Activated CD4-positive, alpha-beta T cell treated with anti-CD3 and anti-CD28 coated beads for 24 hours (primary cell): Measurements from ENCODE around the gene REG4.
"Not testable (repeated sequence)": the region's sequence is repeated elsewhere in the genome, so short reads cannot be mapped to it uniquely, and the experiment has no call there.

Source experiments
- DNase-seq, 2 donors: peaks; one replicate each; pipeline ENCODE4 v3.0.0-alpha.2; 2020; ENCODE audit warnings: low read depth in 2 of 2

REG4 gene

DNA sequence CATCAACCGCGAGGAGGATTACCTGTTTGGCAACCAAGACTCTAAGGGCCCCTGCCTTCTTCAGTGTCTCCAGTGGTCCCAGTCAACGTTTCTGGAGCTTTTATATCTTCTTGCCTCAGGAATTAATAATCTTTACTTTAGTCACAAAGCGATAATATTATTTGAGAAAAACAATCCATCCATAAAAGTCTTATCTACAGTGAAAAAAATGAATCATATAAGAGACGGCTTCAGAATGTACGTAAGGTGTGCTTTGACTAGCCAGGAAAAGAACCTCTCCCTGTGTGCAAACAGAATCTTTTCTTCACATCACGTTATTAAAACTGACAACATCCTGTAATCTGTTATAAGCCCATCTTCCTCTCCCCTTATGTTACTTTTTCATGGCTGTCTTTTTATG lies at the start of gene REG4:
TSS of gene REG4 (minus strand) at position 74 of the 400 bp plus-strand sequence. CDS start 2,691 bp downstream, outside the sequence.
- no peak for DNase-seq

- DNase-seq: no peak
Observed at GRCh38 chr1:119859647-119860046, 48.4 kb upstream of the REG4 start.

GRCh38 chr1:119858556-119859214 lies 47.4 kb upstream of the REG4 start:
- not testable (repeated sequence) for DNase-seq

GRCh38 chr1:119858126-119858525 lies 46.9 kb upstream of the REG4 start:
- DNase-seq: no peak

DNA sequence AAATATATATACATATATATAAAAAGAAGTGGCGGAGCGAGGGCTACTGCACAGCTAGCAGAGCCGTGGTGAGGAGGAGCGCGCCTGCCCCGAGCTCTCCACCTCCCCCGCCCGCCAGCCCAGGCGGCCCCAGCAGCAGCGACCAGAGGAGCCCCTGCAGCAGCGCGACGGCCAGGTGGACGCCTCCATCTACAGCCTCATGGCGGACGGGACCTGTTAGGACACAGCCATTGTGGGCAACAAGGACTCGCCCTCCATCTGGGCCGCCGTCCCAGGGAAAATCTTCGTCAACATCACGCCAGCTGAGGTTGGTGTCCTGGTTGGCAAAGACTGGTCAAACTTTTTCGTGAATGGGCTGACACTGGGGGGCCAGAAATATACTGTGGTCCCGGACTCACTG lies 41.9 kb upstream of the REG4 start:
- DNase-seq: no peak

DNA sequence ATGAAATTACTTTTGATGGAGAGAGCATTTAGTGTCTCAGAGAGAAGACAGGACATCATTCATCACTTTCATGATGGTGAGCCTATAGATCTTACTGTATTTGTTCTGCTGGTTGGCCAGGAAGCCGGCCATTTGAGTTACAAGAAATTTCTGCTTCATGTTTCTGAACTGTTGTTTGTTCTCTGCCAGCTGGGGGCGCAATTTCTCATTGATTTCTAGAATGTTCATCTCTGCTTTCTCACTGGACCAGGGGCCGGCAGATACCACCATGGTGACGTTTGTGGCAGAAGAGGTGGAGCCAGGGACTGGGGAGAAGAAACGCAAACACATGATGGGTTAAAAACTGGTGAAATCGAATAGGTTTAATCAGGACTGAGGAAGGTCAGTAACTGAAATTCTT lies 32.9 kb upstream of the REG4 start:
- DNase-seq: not testable (repeated sequence)

DNA sequence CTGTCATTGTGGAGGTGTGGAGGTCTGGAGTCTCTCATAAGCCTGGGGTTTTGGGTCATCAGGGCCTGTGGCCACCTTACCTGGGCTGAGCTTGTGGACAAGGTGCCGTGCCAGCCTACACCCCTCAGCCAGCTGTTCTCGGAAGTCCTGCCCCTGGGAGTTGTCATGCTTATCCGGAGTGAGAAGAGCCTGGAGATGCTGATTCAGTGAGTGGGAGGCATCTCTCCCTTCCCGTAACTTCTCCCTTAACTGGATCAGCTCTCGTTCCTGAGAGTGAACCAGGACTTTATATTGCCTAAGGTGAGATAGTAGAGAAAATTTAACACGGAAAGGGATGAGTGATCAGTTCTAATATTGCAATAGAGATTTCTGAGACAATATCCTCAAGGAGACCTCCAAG lies 30.0 kb upstream of the REG4 start:
- DNase-seq: no peak

- no peak for DNase-seq
Observed at GRCh38 chr1:119840745-119841144, 29.5 kb upstream of the REG4 start.

DNA sequence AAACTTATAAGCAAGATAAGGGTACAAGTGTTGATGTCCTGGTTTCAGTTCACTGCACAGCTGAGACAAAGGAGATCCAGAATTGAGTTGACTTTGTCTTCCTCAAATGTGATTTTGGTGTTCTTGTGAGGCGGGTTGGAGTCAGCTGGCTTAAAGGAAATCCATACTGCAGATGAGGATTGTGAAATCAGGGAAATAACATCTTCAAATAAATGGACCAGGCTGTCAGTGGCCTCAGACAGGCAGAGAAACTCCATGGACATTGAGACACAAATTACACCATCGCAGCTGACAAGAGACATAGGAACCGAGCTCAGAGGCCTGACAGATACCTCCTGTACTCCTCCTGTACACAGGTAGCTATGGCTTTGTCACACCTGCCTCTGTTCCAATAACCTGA lies 27.0 kb upstream of the REG4 start:
- no peak for DNase-seq

- no peak for DNase-seq
Observed at GRCh38 chr1:119834990-119835389, 23.7 kb upstream of the REG4 start.

DNA sequence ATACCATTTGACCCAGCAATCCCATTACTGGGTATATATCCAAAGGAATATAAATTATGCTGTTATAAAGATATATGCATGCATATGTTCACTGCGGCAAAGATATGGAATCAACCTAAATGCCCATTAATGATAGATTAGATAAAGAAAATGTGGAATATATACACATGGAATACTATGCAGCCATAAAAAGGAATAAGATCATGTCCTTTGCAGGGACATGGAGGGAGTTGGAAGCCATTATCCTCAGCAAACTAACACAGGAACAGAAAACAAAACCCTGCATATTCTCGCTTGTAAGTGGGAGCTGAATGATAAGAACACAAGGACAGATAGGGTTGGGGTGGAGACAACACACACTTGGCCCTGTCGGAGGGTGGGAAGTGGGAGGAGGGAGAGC lies 19.8 kb upstream of the REG4 start:
- no peak for DNase-seq

DNA sequence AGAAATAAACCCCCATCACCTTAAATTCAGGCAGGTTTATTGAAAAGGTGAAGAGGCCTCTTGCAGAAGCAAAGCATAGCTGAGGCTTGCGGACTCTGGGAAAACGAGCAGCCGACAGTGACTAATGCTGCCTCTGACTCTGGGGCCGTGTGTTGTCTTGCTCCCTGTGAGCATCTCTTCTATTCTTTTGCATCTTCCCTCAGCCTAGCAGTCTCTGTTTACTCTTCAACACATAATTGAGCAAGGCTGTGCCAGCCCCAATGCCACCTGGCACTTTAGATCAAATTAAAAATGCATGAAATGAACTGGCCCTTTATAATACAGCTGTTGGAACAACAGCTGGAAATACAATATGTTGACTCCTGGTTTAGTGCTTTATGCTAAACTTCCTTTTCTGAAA lies 18.4 kb upstream of the REG4 start:
- no peak for DNase-seq

- DNase-seq: not testable (repeated sequence)
Observed at GRCh38 chr1:119829006-119829405, 17.7 kb upstream of the REG4 start.

DNA sequence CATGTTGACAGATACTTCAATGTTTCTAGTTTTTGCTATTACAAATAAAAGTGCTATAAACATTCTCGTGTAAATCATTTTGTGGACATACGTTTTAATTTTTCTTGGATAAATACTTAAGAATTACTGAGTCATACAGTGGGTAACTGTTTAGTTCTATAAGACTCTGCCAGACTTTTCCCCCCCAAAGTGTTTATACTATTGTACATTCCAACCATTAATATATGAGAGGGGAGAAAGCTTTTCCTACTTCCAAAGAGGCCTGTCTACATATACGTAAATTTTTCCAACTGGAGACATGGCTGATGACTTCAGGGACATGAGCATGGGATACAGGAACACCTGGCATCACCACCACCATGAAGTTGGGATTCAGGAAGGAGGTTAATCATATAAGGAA lies 17.0 kb upstream of the REG4 start:
- no peak for DNase-seq

DNA sequence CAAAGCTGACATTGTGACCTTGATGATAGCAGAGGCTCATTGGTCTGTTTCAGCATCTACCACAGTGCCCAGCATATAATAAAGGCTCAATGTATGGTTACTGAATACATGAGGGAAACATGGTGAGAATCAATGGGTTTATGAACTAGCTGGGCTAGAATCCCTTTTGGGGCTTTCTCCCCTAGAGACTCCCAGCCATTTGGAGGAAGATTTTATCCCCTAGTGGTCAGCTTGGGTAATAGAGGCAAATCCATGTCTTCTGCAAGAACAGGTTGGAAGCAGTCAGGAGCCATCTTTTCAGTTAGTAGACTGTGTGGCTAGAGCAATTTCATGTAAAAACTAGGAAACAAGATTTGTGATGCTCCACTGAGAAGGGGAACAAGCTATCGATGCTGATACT lies 15.8 kb upstream of the REG4 start:
- DNase-seq: no peak

DNA sequence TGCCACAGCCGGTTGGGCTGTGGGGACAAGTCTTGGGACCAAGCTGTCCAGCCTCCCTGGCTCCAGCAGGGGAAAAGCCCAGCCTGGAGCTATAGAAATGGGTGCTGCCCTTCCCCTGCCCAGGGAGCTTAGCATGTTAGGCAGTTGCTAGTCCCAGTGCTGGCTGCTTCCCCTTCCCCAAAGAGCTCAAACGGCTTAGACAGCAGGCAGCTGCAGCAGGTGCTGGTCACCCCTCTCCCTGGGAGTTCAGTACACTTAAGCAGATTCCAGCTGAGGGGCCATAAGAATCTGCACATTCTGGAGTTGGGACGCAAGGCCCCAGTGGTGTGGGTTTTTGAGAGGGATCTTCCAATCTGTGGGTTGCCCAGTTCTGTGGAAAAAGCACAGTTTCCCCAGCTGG lies 11.1 kb upstream of the REG4 start:
- DNase-seq: no peak

GRCh38 chr1:119818181-119818580 lies 6.9 kb upstream of the REG4 start:
- DNase-seq: no peak

GRCh38 chr1:119816407-119816806 lies 5.1 kb upstream of the REG4 start:
- DNase-seq: no peak

- no peak for DNase-seq
Observed at GRCh38 chr1:119815928-119816327, 4.7 kb upstream of the REG4 start.

GRCh38 chr1:119815361-119815760 lies 4.1 kb upstream of the REG4 start:
- no peak for DNase-seq

DNA sequence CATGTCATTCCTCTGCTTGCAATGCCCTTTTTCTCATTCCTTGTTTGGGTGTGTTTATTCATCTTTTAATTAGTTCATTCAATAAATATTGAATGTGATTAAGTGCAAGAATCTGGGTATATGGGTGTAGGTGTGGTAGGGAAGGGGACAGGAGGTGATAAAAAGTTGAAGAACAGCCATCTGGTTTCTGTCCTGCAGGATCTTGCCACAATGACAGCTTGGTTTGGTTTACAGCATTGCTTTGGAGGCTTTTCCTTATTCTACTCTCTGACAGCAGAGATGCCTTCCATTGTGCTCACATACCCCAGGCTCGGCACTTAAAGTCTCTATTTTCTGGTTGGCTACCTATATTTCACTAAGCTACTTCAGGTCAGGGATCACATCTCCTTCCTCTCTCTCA lies 3.0 kb upstream of the REG4 start:
- no peak for DNase-seq

- DNase-seq: no peak
Observed at GRCh38 chr1:119811985-119812557, 811 bp upstream of the REG4 start.

DNA sequence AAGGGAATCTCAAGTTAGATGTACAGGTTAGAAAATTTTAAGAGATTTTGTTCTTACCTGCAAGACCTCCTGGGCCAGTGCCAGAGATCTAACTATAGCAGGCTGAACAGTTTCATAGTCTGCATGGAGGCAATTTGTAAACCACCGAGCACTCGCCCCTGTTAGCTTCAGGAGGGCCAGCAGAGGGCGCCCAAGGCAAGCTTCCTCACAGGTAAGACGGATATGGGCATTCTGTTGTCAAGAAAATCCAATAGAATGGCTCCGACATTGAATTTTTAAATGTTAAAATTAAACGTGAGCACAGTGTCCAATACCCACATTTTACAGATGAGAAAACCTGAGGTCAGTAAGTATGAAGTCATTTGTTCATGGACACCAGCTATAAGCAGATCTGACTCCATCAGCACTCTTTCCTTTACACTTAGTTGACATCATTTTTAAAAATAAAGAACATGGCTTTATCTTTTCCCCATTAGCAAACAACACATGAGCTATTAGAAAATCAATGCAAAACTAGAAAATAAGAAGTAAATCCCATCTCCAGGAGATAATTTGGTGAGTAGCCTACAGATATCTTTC lies 2.2 kb downstream of the REG4 start:
- peak; percentile 52 to 55 for DNase-seq

- DNase-seq: no peak
Observed at GRCh38 chr1:119808491-119808890, 2.8 kb downstream of the REG4 start.
